Amniotic stem cell (primary cell): ENCODE results near the gene GGA1.

Source experiments
- DNase-seq: peaks from one replicate; lab custom pipeline; 2025; lab: John Stamatoyannopoulos, UW

GGA1 gene

GRCh38 chr22:37630839-37631435, 22.3 kb downstream of the GGA1 start:
- no peak for DNase-seq

GRCh38 chr22:37631448-37632173, 23.0 kb downstream of the GGA1 start:
- DNase-seq, result no peak

GRCh38 chr22:37632174-37633088, 23.8 kb downstream of the GGA1 start:
- no peak for DNase-seq

GRCh38 chr22:37633089-37633624, 24.5 kb downstream of the GGA1 start:
- no peak for DNase-seq

- DNase-seq, result peak; percentile 53
Observed at GRCh38 chr22:37633625-37634416, 25.2 kb downstream of the GGA1 start.

- DNase-seq, result no peak
Observed at GRCh38 chr22:37634417-37634924, 25.8 kb downstream of the GGA1 start.

GRCh38 chr22:37635157-37635556, 26.5 kb downstream of the GGA1 start:
- DNase-seq, result no peak

- DNase-seq, result no peak
Observed at GRCh38 chr22:37636186-37636948, 27.7 kb downstream of the GGA1 start.

- DNase-seq, result no peak
Observed at GRCh38 chr22:37636949-37637273, 28.3 kb downstream of the GGA1 start.

- DNase-seq, result no peak
Observed at GRCh38 chr22:37638391-37639069, 29.9 kb downstream of the GGA1 start.

GRCh38 chr22:37639070-37639760, 30.6 kb downstream of the GGA1 start, which contains the start of gene SH3BP1:
SH3BP1 (plus strand) TSS chr22:37639669; CDS start chr22:37639788, 119 bp downstream.
- DNase-seq, result no peak

- no peak for DNase-seq
Observed at GRCh38 chr22:37639771-37640590, 31.3 kb downstream of the GGA1 start.

GRCh38 chr22:37640591-37641560, 32.2 kb downstream of the GGA1 start:
- no peak for DNase-seq

- DNase-seq, result no peak
Observed at GRCh38 chr22:37641561-37641949, 32.9 kb downstream of the GGA1 start.

GRCh38 chr22:37643225-37643847, 34.7 kb downstream of the GGA1 start:
- peak; percentile 15 for DNase-seq

GRCh38 chr22:37647317-37647716, 38.7 kb downstream of the GGA1 start:
- no peak for DNase-seq

GRCh38 chr22:37647928-37648327, 39.3 kb downstream of the GGA1 start:
- DNase-seq, result no peak
